Neural cell (in vitro differentiated cells): ENCODE data around the gene DCDC1.

Experiments used
- CTCF ChIP-seq: fragments of 450-650 bp; IDR thresholded peaks from 2 replicates; pipeline ENCODE4 v1.5.1; 2014; ENCODE audit warnings: antibody characterized with exemption, mild to moderate bottlenecking, moderate library complexity; ENCODE audit not compliant: poor library complexity, severe bottlenecking
- EZH2 ChIP-seq: fragments of 200-600, 300-800 bp; shearing (Covaris generic), sonication (generic); IDR thresholded peaks from 2 replicates; pipeline ENCODE4 v1.6.1; 2014; ENCODE audit warnings: antibody characterized with exemption, low read length, borderline replicate concordance, mild to moderate bottlenecking; ENCODE audit not compliant: insufficient read depth, poor library complexity, severe bottlenecking
- MXI1 ChIP-seq: fragments of 450-650 bp; conservative IDR thresholded peaks from 2 replicates; pipeline ENCODE4 v1.6.1; 2014; ENCODE audit warnings: antibody characterized with exemption, mild to moderate bottlenecking; ENCODE audit not compliant: poor library complexity, severe bottlenecking
- POLR2AphosphoS5 ChIP-seq: IDR thresholded peaks from 2 replicates; pipeline ENCODE4 v1.6.1; 2012
- REST ChIP-seq: IDR thresholded peaks from 2 replicates; pipeline ENCODE4 v1.6.1; 2012; ENCODE audit warnings: borderline replicate concordance
- SMC3 ChIP-seq: fragments of 450-650 bp; conservative IDR thresholded peaks from 2 replicates; pipeline ENCODE4 v1.6.1; 2014; ENCODE audit warnings: antibody characterized with exemption, mild to moderate bottlenecking, moderate library complexity; ENCODE audit not compliant: poor library complexity
- TAF1 ChIP-seq: IDR thresholded peaks from 2 replicates; pipeline ENCODE4 v1.6.1; 2012; ENCODE audit warnings: low read depth

- TF ChIP-seq SMC3 (no peak), REST (no peak), MXI1 (no peak), POLR2AphosphoS5 (no peak), CTCF (no peak), TAF1 (no peak), EZH2 (no peak)
Measured at GRCh38 chr11:30990625-30991296, 378.8 kb downstream of the DCDC1 start.
